ENCODE results near the gene CHAC2. TPM values are rescaled to one million over a fixed set of nuclear protein-coding genes. Genes with fewer than 3 reads are reported as not detected.

Gene CHAC2
- total and polyA plus RNA-seq, 9 of the 15 experiments (the other 6 are each of a cell fraction or from before 2014, with no cell fraction given) = 9.8 to 35.6 (median 18.2) TPM

- TF ChIP-seq MGA (IDR thresholded peaks at IDR 0.05) (peak; percentile 30; the same call in 1 of the 2 replicates), GABPB1 (CRISPR knock-in tag; IDR thresholded peaks at IDR 0.05) (peak; percentile 43; the same call in 1 of the 2 replicates), CAMTA2 (CRISPR knock-in tag; conservative IDR thresholded peaks at IDR 0.05) (0 out of 2 replicates have a peak, but pooled peaks have one; percentile 5), GABPA (tag; conservative IDR thresholded peaks at IDR 0.05; ENCODE audit: low read depth) (peak; percentile 30; the same call in 1 of the 2 replicates), HDAC1 (IDR thresholded peaks at IDR 0.05) (peak in 1 of 2 experiments; percentile 65; a peak in 2 of 4 replicates), SIN3B (IDR thresholded peaks at IDR 0.05; ENCODE audit: low read depth) (no peak), TAF9B (IDR thresholded peaks at IDR 0.05; ENCODE audit: partially characterized antibody) (no peak), POLR2AphosphoS5 (IDR thresholded peaks at IDR 0.05; ENCODE audit: control insufficient read depth, insufficient read depth, low read depth, low read length) (peak; percentile 75), HMGN3 (IDR thresholded peaks at IDR 0.05; ENCODE audit: borderline replicate concordance, extremely low read depth, insufficient read length, low read depth, low read length) (peak; percentile 70), ARID4B (CRISPR knock-in tag; IDR thresholded peaks at IDR 0.05) (peak; percentile 64; the same call in 1 of the 2 replicates)
Observed at GRCh38 chr2:53767405-53768241, at the start of gene CHAC2 (continued).

Data from K562 (cell line).